IPS-20b (cell line): ENCODE results near the gene CCDC126.
A peak's percentile ranks its signal among the peaks of the same experiment; 100 is the strongest.
"Not testable (repeated sequence)": the region's sequence is repeated elsewhere in the genome, so short reads cannot be mapped to it uniquely, and the experiment has no call there.

ENCODE experiments used
- H3K27ac ChIP-seq: one replicate; pipeline ENCODE4 v1.5.1; 2013; ENCODE audit warnings: low read length
- H3K27me3 ChIP-seq: 2 replicates; pipeline ENCODE4 v1.6.1; 2013; ENCODE audit warnings: mild to moderate bottlenecking, low read length, inconsistent platforms; ENCODE audit not compliant: insufficient read depth
- H3K36me3 ChIP-seq: 2 replicates; pipeline ENCODE4 v1.6.1; 2013; ENCODE audit warnings: low read depth, mild to moderate bottlenecking, inconsistent platforms, low read length, moderate library complexity; ENCODE audit not compliant: insufficient read depth
- H3K4me1 ChIP-seq: 2 replicates; pipeline ENCODE4 v1.6.1; 2013; ENCODE audit warnings: mild to moderate bottlenecking, control low read depth, inconsistent platforms, low read length, moderate library complexity; ENCODE audit not compliant: insufficient read depth
- H3K4me3 ChIP-seq: 2 replicates; pipeline ENCODE4 v1.5.1; 2013; ENCODE audit warnings: mild to moderate bottlenecking, low read length, inconsistent platforms
- H3K9ac ChIP-seq: 2 replicates; pipeline ENCODE4 v1.6.1; 2013; ENCODE audit warnings: low read depth, mild to moderate bottlenecking, inconsistent platforms, low read length, moderate library complexity
- H3K9me3 ChIP-seq: 2 replicates; pipeline ENCODE4 v1.6.1; 2013; ENCODE audit warnings: mild to moderate bottlenecking, low read depth, low read length, inconsistent platforms; ENCODE audit not compliant: insufficient read depth

Gene CCDC126

GRCh38 chr7:23679898-23680413, 82.8 kb downstream of the CCDC126 start, which contains the start of gene FAM221A:
Gene FAM221A, plus strand, starts transcription at chr7:23680199. Its CDS starts 20 bp downstream, at chr7:23680219.
- Histone ChIP-seq H3K27me3 (peaks cover 11% of the 10 kb centered on the region; the same call in 1 of the 2 replicates), H3K4me1 (no peaks in the 10 kb centered on the region; the same call in none of the 2 replicates), H3K27ac (no peak within 1 kb of the TSS), H3K4me3 (peak within 1 kb of the TSS; percentile 88), H3K9me3 (no peaks in the 10 kb centered on the region), H3K36me3 (peaks cover 21% of the 10 kb centered on the region; the same call in 1 of the 2 replicates), H3K9ac (peak within 1 kb of the TSS; percentile 85)

GRCh38 chr7:23680414-23681405, 83.5 kb downstream of the CCDC126 start:
- no peaks in the 10 kb centered on the region; the same call in none of the 2 replicates for H3K4me1 ChIP-seq
- no peaks in the 10 kb centered on the region for H3K9me3 ChIP-seq
- peak overlapping the region; percentile 85 for H3K9ac ChIP-seq
- H3K4me3 ChIP-seq: peak overlapping the region; percentile 88
- peaks cover 11% of the 10 kb centered on the region; the same call in 1 of the 2 replicates for H3K27me3 ChIP-seq
- H3K36me3 ChIP-seq: peaks cover 28% of the 10 kb centered on the region; the same call in 1 of the 2 replicates
- no peak overlapping the region for H3K27ac ChIP-seq

- not testable (repeated sequence) for H3K27me3 ChIP-seq, H3K27ac ChIP-seq, H3K4me1 ChIP-seq, H3K4me3 ChIP-seq, H3K9me3 ChIP-seq, H3K9ac ChIP-seq
- peaks cover 57% of the 10 kb centered on the region; the same call in 1 of the 2 replicates for H3K36me3 ChIP-seq
Measured at GRCh38 chr7:23684041-23684440, 86.9 kb downstream of the CCDC126 start.

DNA sequence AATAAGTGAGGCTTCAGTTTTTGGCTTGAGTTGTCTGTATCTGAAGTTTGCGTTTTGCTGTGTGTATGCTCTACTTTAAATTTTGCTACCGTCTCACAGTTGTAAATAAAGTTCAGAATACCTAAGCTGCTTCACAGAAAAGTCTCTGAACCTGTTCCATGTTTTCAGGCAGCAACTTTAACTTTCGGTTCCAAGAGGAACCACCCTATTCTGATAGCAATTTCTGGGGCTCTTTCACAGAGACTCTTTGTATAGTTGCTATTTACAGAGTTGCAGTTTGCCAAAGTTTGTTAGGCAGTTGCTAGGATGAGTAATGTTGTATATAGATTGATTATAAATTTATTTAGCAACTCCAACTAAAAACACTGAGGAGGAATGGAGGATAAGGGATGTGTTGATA, 88.5 kb downstream of the CCDC126 start:
- Histone ChIP-seq H3K9me3 (no peaks in the 10 kb centered on the region), H3K4me3 (no peak overlapping the region), H3K27me3 (no peaks in the 10 kb centered on the region), H3K27ac (no peak overlapping the region), H3K36me3 (peaks cover 70% of the 10 kb centered on the region), H3K4me1 (no peaks in the 10 kb centered on the region; the same call in 1 of the 2 replicates), H3K9ac (no peak overlapping the region)

- H3K9ac ChIP-seq: no peak overlapping the region
- no peaks in the 10 kb centered on the region for H3K9me3 ChIP-seq
- H3K27ac ChIP-seq: no peak overlapping the region
- no peak overlapping the region for H3K4me3 ChIP-seq
- H3K4me1 ChIP-seq: no peaks in the 10 kb centered on the region; the same call in 1 of the 2 replicates
- H3K27me3 ChIP-seq: no peaks in the 10 kb centered on the region
- H3K36me3 ChIP-seq: peaks cover 81% of the 10 kb centered on the region
Measured at GRCh38 chr7:23687011-23687410, 89.8 kb downstream of the CCDC126 start.

GRCh38 chr7:23689165-23689564, 92.0 kb downstream of the CCDC126 start:
- H3K4me3 ChIP-seq: no peak overlapping the region

DNA sequence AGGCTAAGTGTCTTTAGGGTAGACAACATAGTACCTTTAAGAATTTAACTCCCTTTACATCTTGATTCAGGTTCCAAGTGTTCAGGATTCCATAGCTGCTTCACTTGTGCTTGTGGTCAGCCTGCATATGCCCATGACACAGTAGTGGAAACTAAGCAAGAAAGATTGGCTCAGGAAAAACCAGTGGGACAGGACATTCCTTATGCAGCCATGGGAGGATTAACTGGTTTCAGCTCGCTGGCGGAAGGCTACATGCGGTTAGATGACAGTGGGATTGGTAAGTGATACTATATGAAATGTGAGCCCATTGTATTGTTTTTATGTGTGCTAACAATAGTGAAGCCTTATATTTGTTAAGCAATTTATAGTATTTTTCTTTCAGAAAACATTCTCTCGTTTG, 94.1 kb downstream of the CCDC126 start:
- Histone ChIP-seq H3K9me3 (no peaks in the 10 kb centered on the region), H3K27me3 (no peaks in the 10 kb centered on the region), H3K9ac (no peak overlapping the region), H3K4me1 (no peaks in the 10 kb centered on the region), H3K4me3 (no peak overlapping the region), H3K36me3 (peaks cover 71% of the 10 kb centered on the region), H3K27ac (no peak overlapping the region)

More at GRCh38 chr7:23689165-23689564, 92.0 kb downstream of the CCDC126 start:
- H3K27ac ChIP-seq: no peak overlapping the region
- peaks cover 81% of the 10 kb centered on the region for H3K36me3 ChIP-seq
- H3K9me3 ChIP-seq: no peaks in the 10 kb centered on the region
- H3K9ac ChIP-seq: no peak overlapping the region
- H3K4me1 ChIP-seq: no peaks in the 10 kb centered on the region
- H3K27me3 ChIP-seq: no peaks in the 10 kb centered on the region

DNA sequence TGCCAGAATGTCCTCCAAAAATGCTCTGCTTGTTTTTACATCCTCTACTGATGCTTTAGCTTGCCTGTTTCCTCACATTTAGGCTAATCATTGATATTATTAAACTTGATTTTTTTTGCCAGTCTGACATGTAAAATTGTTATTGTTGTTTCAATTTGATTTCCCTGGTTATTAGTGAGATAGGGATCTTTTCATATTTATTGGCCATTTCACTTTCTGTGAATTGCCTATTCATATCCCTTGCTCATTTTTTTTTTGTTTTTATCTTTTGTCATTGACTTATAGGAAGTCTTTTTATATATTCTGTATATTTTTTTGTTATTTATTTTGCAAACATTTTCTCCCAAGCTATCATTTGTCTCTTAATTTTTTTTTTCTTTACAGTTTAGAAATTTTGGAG, 96.0 kb downstream of the CCDC126 start:
- H3K9me3 ChIP-seq: no peaks in the 10 kb centered on the region
- H3K36me3 ChIP-seq: peaks cover 69% of the 10 kb centered on the region
- no peaks in the 10 kb centered on the region for H3K27me3 ChIP-seq
- no peak overlapping the region for H3K9ac ChIP-seq
- no peak overlapping the region for H3K4me3 ChIP-seq
- H3K4me1 ChIP-seq: no peaks in the 10 kb centered on the region
- H3K27ac ChIP-seq: no peak overlapping the region
